Measurements from ENCODE around the gene AGBL5. TPM values are rescaled to one million over a fixed set of nuclear protein-coding genes. Genes with fewer than 3 reads are reported as not detected.
A peak's percentile ranks its signal among the peaks of the same experiment; 100 is the strongest.

AGBL5 gene
- total and polyA plus RNA-seq, 4 donors, result 8.6 to 22.3 (median 14.4) TPM

DNA sequence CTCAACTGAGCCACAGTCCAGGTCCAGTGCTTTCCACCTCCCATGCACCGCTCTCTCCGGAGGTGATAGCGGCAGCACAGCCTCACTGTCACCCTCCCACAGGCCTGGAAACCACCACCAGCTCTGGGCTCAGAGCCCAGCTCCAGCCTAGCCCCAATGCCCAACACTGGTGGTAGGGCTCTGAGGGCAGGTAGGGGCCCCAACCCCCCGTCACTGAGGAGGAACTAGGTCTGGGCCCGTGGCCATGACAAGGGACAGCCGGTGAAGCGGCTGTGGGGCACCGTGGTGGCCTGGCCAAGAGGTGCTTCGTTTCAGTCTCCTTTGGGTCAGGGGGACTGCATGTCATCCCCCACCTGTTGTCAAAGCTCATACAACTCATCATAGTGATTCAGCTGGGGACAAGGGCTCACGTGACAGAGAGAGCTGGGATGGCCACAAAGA is 24.2 kb upstream of the AGBL5 start:
- Histone ChIP-seq H3K9ac (ENCODE audit: insufficient read depth in 1 of 2, low read length in 2 of 2) (no peak overlapping the region), H3K27me3 (ENCODE audit: control insufficient read depth in 3 of 3, insufficient read depth in 3 of 3, low read length in 2 of 3) (no peaks in the 10 kb centered on the region), H3K4me1 (ENCODE audit: control insufficient read depth in 5 of 5, insufficient read depth in 5 of 5, low read length in 5 of 5) (peaks cover 0 to 6% (median 0%) of the 10 kb centered on the region in 5 donors), H3K4me3 (no peak overlapping the region), H3K36me3 (ENCODE audit: control insufficient read depth in 4 of 4, insufficient read depth in 4 of 4, low read length in 4 of 4) (peaks cover 4 to 34% (median 7%) of the 10 kb centered on the region in 4 donors), H3K9me3 (ENCODE audit: control insufficient read depth in 4 of 4, insufficient read depth in 3 of 4, low read length in 3 of 4) (no peaks in the 10 kb centered on the region), H3K27ac (ENCODE audit: low read depth in 1 of 2, low read length in 1 of 2) (no peak overlapping the region)
- ATAC-seq (ENCODE audit: insufficient read depth, low FRiP score), result no peak
- DNase-seq, result no peak
- TF ChIP-seq CTCF (IDR thresholded peaks at IDR 0.05; ENCODE audit: control extremely low read depth, extremely low read depth), result no peak
- WGBS, 2 donors, result 90 to 94% methylated on average over 10 of the region's 10 CpGs

DNA sequence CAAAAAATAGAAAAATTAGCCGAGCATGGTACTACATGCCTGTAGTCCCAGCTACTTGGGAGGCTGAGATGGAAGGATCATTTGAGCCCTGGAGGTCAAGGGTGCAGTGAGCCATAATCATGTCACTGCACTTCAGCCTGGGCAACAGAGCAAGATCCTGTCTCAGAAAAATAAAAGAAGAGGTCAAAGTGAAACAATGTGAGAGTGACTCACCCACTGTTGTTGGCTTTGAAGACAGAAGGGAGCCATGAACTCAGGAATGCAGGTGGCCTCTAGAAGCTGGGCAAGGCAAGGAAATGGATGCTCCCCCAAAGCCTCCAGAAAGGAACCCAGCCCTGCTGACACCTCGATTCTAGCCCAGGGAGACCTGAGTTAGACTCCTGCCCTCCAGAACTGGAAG is 22.4 kb upstream of the AGBL5 start:
- WGBS, 2 donors, result 90 to 96% methylated on average over 2 of the region's 2 CpGs
- DNase-seq (no peak), ATAC-seq (ENCODE audit: insufficient read depth, low FRiP score) (no peak)
- peaks cover 0 to 15% (median 6%) of the 10 kb centered on the region in 5 donors for H3K4me1 ChIP-seq (ENCODE audit: control insufficient read depth in 5 of 5, insufficient read depth in 5 of 5, low read length in 5 of 5)
- peaks cover 0 to 23% (median 4%) of the 10 kb centered on the region in 4 donors for H3K36me3 ChIP-seq (ENCODE audit: control insufficient read depth in 4 of 4, insufficient read depth in 4 of 4, low read length in 4 of 4)
- no peak for TF ChIP-seq CTCF (IDR thresholded peaks at IDR 0.05; ENCODE audit: control extremely low read depth, extremely low read depth)
- H3K4me3 ChIP-seq, result no peak overlapping the region
- no peak overlapping the region for H3K9ac ChIP-seq (ENCODE audit: insufficient read depth in 1 of 2, low read length in 2 of 2)
- no peaks in the 10 kb centered on the region for H3K9me3 ChIP-seq (ENCODE audit: control insufficient read depth in 4 of 4, insufficient read depth in 3 of 4, low read length in 3 of 4)
- H3K27ac ChIP-seq (ENCODE audit: low read depth in 1 of 2, low read length in 1 of 2), result no peak overlapping the region
- H3K27me3 ChIP-seq (ENCODE audit: control insufficient read depth in 3 of 3, insufficient read depth in 3 of 3, low read length in 2 of 3), result no peaks in the 10 kb centered on the region

- DNase-seq (peak; percentile 81 to 92 (median 89)), ATAC-seq (ENCODE audit: insufficient read depth, low FRiP score) (peak; percentile 99)
- Histone ChIP-seq H3K4me1 (ENCODE audit: control insufficient read depth in 5 of 5, insufficient read depth in 5 of 5, low read length in 5 of 5) (peaks cover 0 to 17% (median 6%) of the 10 kb centered on the region in 5 donors), H3K27me3 (ENCODE audit: control insufficient read depth in 3 of 3, insufficient read depth in 3 of 3, low read length in 2 of 3) (no peaks in the 10 kb centered on the region), H3K27ac (ENCODE audit: low read depth in 1 of 2, low read length in 1 of 2) (peak within 1 kb of the TSS; percentile 83 to 86), H3K9ac (ENCODE audit: insufficient read depth in 1 of 2, low read length in 2 of 2) (peak within 1 kb of the TSS; percentile 61 to 85), H3K4me3 (peak within 1 kb of the TSS; percentile 97), H3K36me3 (ENCODE audit: control insufficient read depth in 4 of 4, insufficient read depth in 4 of 4, low read length in 4 of 4) (peaks cover 14 to 30% (median 20%) of the 10 kb centered on the region in 4 donors), H3K9me3 (ENCODE audit: control insufficient read depth in 4 of 4, insufficient read depth in 3 of 4, low read length in 3 of 4) (no peaks in the 10 kb centered on the region)
- 1% methylated on average over 63 to 76 of the region's 76 CpGs for WGBS, 2 donors
- TF ChIP-seq CTCF (IDR thresholded peaks at IDR 0.05; ENCODE audit: control extremely low read depth, extremely low read depth), result no peak
Measured at GRCh38 chr2:27032495-27033252, 18.8 kb upstream of the AGBL5 start, which contains the start of gene TMEM214. TMEM214 (plus strand) TSS chr2:27032965; CDS start chr2:27033016, 51 bp downstream.
